GM06990 (cell line): ENCODE data around the gene RGS7.
"Not testable (repeated sequence)": the region's sequence is repeated elsewhere in the genome, so short reads cannot be mapped to it uniquely, and the experiment has no call there.

Experiments used
- DNase-seq: peaks from one replicate; pipeline ENCODE4 v3.0.0-alpha.2; 2011; ENCODE audit not compliant: insufficient read length; ENCODE audit errors: extremely low read depth
- H3K27me3 ChIP-seq: replicated peaks from 2 replicates; pipeline ENCODE4 v1.6.0; 2011; ENCODE audit warnings: low read length; ENCODE audit not compliant: control insufficient read depth, insufficient read depth
- H3K36me3 ChIP-seq: 2 replicates; pipeline ENCODE4 v1.5.1; 2011; ENCODE audit warnings: low read length; ENCODE audit not compliant: control insufficient read depth, insufficient read depth
- H3K4me3 ChIP-seq: replicated peaks from 2 replicates; pipeline ENCODE4 v1.5.1; 2011; ENCODE audit warnings: low read depth, mild to moderate bottlenecking, control low read depth, low read length
- TF ChIP-seq, protein P1 (sequence below): IDR thresholded peaks from 2 replicates; pipeline ENCODE4 v1.5.1; 2011; ENCODE audit warnings: low read length, control low read depth, mild to moderate bottlenecking, inconsistent platforms; ENCODE audit not compliant: insufficient read depth, poor library complexity, severe bottlenecking

The RGS7 gene

DNA sequence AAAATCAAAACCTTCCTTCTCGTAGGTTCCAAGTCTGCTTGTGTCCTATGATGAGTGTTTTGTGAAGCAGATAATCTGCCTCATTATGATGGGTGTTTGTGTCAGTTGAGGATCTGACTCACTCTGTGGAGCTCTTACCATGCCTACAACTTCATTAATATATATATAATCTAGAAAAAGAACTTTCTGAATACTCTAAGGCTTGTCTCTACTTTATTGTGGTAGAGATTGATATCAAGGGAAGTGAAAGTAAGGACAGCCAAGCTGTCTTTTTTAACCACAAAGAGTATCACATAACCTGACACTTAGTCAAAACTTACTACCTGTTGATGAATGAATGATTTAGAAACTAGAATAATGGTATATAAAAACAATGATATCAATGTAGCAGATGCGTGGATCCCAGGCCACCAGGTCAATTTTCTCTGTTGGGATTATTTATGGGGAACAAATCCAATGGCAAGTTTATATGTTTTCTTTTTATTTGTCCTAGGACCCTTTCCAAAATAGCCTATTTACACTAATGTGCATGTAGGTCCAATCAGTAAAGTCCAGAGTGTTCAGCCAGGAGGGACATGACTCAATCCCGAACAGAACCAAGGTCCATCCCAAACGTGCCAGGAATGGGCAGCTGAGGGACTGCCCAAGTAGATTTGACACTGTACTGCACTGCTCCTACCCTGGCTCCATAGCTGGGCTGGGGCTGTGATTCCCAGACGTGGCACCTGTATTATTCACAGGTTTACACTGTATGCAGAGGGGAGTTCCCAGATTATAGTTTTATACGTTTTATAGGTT, 562.8 kb downstream of the RGS7 start:
- H3K36me3 ChIP-seq = no peaks in the 10 kb centered on the region
- DNase-seq = peak; percentile 20
- H3K4me3 ChIP-seq = no peak overlapping the region
- H3K27me3 ChIP-seq = no peaks in the 10 kb centered on the region
- TF ChIP-seq, protein P1, sequence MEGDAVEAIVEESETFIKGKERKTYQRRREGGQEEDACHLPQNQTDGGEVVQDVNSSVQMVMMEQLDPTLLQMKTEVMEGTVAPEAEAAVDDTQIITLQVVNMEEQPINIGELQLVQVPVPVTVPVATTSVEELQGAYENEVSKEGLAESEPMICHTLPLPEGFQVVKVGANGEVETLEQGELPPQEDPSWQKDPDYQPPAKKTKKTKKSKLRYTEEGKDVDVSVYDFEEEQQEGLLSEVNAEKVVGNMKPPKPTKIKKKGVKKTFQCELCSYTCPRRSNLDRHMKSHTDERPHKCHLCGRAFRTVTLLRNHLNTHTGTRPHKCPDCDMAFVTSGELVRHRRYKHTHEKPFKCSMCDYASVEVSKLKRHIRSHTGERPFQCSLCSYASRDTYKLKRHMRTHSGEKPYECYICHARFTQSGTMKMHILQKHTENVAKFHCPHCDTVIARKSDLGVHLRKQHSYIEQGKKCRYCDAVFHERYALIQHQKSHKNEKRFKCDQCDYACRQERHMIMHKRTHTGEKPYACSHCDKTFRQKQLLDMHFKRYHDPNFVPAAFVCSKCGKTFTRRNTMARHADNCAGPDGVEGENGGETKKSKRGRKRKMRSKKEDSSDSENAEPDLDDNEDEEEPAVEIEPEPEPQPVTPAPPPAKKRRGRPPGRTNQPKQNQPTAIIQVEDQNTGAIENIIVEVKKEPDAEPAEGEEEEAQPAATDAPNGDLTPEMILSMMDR = no peak

- no peak overlapping the region for H3K4me3 ChIP-seq
- DNase-seq = no peak
- H3K27me3 ChIP-seq = no peaks in the 10 kb centered on the region
- H3K36me3 ChIP-seq = no peaks in the 10 kb centered on the region
- TF ChIP-seq, protein P1 = no peak
Observed at GRCh38 chr1:240792915-240793529, 564.0 kb downstream of the RGS7 start.

GRCh38 chr1:240790856-240791255, 566.1 kb downstream of the RGS7 start:
- Histone ChIP-seq H3K27me3 (no peaks in the 10 kb centered on the region), H3K4me3 (no peak overlapping the region), H3K36me3 (no peaks in the 10 kb centered on the region)
- TF ChIP-seq, protein P1 = no peak
- no peak for DNase-seq

GRCh38 chr1:240786880-240787279, 570.1 kb downstream of the RGS7 start:
- Histone ChIP-seq H3K27me3 (no peaks in the 10 kb centered on the region), H3K36me3 (no peaks in the 10 kb centered on the region), H3K4me3 (no peak overlapping the region)
- TF ChIP-seq, protein P1 = no peak
- no peak for DNase-seq

- TF ChIP-seq, protein P1 = no peak
- Histone ChIP-seq H3K4me3 (no peak overlapping the region), H3K27me3 (no peaks in the 10 kb centered on the region), H3K36me3 (no peaks in the 10 kb centered on the region)
- DNase-seq = no peak
Observed at GRCh38 chr1:240784776-240785175, 572.2 kb downstream of the RGS7 start.

DNA sequence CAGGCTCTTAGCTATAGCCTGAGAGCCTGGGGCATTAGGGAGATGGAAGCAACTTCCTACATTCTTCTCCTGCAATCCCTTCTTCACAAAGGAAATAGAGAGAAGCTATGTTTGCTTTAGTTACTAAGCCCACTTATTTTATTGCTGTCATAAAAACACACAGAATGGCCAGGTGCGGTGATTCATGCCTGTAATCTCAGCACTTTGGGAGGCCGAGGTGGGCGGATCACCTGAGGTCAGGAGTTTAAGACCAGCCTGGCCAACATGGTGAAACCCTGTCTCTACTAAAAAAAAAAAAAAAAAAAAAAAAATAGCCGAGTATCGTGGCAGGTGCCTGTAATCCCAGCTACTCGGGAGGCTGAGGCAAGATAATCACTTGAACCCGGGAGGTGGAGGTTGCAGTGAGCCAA, 573.3 kb downstream of the RGS7 start:
- not testable (repeated sequence) for H3K27me3 ChIP-seq, H3K36me3 ChIP-seq, H3K4me3 ChIP-seq, DNase-seq
